Measurements from ENCODE around the gene TBC1D24.

- TF ChIP-seq EZH2 (IDR thresholded peaks at IDR 0.05; ENCODE audit: low read length) (no peak), CTCF (optimal IDR thresholded peaks at IDR 0.05 in 1 of 3, IDR thresholded peaks at IDR 0.05 in 1 of 3, conservative IDR thresholded peaks at IDR 0.05 in 1 of 3; ENCODE audit: extremely low read depth in 1 of 3, insufficient read depth in 2 of 3, low read length in 3 of 3) (no peak)
Measured at GRCh38 chr16:2494616-2495015, 19.7 kb downstream of the TBC1D24 start.
